ENCODE measurements around the gene SF3B1.
"Not testable (repeated sequence)": the region's sequence is repeated elsewhere in the genome, so short reads cannot be mapped to it uniquely, and the experiment has no call there.

The SF3B1 gene

DNA sequence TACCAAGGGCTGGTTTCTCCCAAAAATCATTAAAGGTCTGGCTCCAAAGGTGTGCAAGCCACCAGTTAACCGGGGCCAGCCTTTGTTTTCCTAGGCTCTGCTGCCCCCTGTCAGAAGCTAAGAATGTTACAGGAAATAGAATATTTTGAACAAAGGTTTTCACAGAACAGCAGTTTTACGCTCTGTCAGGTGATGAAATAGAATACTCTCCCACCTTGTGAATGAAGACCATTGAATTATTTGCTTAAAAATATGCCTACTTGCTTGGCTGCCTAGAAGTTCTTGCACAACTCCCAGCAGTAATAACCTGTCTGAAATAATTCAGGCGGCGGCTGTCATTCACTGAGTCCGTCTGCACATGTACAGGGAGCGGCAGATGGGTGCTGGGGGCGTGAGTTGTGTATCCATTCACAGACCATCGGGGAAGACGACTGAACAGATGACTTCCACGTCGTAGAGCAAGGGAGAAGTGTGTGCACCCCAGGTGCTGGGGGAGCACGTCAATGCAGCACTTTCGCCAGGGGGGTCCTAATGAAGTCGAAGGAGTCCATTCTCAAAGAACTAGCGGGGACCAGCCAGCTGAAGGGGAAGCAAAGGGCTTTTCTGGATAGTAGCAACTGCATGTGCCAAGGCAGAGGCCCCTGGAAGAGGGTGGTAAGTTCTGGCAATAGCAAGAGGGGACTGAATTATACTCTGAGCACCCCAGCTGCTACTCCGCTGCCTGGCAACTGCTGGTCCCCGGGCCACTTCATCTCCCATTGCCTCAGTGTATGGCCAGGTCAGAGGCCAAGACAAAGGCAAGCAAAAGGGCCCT, 56.1 kb downstream of the SF3B1 start:
- peak; percentile 39 for DNase-seq (ENCODE audit: low read depth)

GRCh38 chr2:197378086-197378485, 56.7 kb downstream of the SF3B1 start:
- no peak for DNase-seq (ENCODE audit: low read depth)

- no peak for DNase-seq (ENCODE audit: low read depth)
These were observed 57.2 kb downstream of the SF3B1 start for GRCh38 chr2:197377670-197378069.

- no peak for DNase-seq (ENCODE audit: low read depth)
These were observed 62.2 kb downstream of the SF3B1 start for GRCh38 chr2:197372592-197372991.

DNA sequence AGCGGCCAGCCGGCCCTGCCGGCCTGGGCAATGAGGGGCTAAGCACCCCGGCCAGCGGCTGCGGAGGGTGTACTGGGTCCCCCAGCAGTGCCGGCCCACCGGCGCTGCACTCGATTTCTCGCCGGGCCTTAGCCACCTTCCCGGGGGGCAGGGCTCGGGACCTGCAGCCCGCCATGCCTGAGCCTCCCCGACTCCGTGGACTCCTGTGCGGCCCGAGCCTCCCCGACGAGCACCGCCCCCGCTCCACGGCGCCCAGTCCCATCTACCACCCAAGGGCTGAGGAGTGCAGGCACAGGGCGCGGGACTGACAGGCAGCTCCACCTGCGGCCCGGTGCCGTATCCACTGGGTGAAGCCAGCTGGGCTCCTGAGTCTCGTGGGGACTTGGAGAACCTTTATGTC, 64.2 kb downstream of the SF3B1 start:
- DNase-seq (ENCODE audit: low read depth), result not testable (repeated sequence)

DNA sequence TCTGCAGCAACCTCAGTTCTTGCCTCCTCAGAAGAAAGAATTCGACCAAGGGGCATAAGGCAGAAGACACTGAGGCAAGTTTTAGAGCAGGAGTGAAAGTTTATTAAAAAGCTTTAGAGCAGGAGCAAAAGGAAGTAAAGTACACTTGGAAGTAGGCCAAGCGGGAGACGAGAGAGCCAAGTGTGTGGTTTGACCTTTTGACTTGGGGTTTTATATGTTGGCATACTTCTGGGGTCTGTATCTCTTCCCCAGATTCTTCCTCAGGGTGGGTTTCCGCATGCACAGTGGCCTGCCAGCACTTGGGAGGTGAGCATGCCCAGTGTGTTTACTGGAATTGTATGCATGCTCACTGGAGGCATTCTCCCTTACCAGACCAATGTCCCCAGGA, 64.9 kb downstream of the SF3B1 start:
- DNase-seq (ENCODE audit: low read depth), result no peak

DNA sequence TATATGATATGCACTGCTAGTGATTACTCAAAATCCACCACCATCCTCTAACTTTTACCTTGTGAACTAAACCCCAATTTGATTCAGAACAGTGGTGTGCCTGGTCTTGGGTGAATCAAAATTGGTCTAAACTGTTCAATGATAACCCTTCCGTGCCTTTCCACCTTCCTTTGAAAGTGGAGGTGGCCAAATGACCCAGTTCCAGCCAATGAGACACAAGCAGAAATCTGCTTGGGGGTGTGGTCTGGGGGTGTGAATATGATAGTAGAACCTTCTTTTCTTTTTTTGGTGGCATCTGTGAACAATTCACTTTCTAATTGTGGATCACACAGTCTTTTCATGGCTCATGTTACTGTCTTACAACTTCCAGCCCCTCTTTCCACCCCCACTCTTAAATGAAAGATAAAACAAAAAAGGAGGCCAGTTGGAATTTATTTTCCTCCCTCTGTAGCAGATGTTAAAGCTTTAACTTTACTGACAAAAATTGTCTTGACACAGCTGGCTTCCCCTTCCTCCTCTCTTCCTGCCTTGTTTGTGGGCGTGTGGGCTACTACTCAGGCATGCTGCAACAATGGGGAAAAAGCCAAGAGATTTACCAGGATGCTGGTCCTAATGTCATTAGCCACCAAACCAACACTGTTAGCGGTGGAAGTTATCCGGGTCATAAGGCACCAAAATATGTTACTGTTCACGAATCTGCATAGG, 65.4 kb downstream of the SF3B1 start:
- no peak for DNase-seq (ENCODE audit: low read depth)

GRCh38 chr2:197368412-197368811, 66.4 kb downstream of the SF3B1 start:
- no peak for DNase-seq (ENCODE audit: low read depth)

GRCh38 chr2:197363998-197364397, 70.8 kb downstream of the SF3B1 start:
- no peak for DNase-seq (ENCODE audit: low read depth)

DNA sequence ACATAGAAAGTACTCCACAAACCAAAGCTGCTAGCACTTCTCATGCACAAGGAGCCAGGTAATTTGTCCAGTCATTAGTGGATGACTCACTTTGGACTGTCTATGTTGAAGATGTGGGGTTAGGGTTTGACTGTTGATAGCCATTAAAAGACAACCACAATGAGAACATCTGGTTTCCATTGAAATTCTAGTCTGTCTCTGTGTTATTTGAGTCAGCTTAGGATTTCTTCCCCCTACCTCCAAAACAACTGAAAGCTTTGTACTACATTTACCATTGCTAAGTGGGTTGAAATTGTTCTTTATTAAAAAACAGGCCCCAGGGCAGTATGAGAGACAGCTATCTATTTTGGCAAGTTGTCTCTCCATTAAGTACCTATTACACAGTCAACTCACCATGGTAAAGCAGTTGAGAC, 74.1 kb downstream of the SF3B1 start:
- no peak for DNase-seq (ENCODE audit: low read depth)

DNA sequence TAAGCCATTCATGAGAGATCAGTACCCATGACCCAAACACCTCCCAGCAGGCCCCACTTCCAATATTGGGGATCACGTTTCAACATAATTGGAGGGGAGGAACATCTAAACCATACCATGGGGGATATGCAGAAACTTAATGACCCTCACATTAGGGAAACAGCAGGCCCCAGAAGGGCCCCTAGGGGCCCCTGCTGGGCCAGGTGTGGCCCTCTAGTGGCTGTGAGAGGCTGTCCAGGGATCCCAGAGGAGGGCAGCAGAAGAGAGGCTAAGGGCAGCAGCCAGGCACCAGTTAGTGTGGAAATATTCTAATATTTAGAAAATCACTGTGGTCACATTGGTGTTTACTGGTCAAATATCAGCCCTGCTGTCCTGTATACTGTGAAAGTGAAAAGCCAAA, 75.0 kb downstream of the SF3B1 start:
- no peak for DNase-seq (ENCODE audit: low read depth)

DNA sequence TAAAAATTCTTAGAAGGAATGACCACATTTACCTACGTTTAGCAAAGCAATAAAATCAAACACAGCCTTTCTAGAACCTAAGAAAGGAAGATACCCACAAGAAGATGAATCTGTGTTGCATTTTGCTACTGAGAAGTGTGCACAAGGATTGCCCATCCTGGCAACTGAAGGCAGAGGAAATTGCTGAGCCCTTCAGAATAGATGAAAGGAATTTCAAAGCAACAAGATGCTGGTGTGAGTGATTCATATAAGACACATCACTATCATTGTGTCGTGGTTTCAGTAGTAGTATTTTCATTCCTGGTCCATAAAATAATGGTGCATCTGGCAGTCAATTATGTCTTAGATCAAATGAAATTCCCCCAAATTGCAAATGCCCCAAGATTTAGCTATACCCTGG, 75.9 kb downstream of the SF3B1 start:
- DNase-seq (ENCODE audit: low read depth), result no peak

DNA sequence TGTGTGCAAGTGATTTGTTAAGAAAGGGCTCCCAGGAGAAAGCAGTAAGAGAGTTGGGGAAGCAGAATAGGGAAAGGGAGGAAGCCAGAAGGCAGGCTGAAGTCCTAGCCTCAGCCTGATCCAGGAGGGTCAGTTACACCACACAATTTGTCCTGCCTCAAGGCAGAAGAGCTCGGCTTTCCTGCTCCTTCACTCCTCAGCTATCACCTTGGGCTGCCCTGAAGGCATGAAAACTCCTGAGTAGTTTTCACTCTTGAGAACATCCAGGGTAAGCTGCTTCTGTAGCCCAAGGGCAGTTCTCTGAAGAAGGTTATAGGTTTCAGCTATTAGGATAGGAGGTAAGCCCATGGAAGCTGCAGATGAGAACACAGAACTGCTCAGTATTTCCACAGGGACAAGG, 76.8 kb downstream of the SF3B1 start:
- no peak for DNase-seq (ENCODE audit: low read depth)

GRCh38 chr2:197356136-197356535, 78.7 kb downstream of the SF3B1 start:
- DNase-seq (ENCODE audit: low read depth), result no peak

DNA sequence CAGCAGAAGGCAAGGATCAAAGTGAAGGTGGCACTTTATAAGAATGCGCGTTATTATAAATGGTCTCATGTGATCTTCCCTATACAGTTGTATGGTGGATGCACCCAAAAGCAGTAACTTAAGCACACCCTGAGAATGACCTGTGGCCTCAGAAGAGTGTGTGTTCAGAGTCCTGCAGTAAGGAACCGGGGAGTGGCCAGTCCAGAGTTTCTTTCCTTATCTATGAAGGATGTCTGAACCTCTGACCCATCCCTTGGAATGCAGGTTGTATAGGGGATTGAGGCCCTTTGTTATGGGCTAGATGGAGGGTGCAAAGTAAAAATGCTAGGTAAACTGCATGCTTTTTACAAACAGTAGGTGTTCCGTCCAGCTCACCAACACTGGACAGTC, 80.7 kb downstream of the SF3B1 start:
- no peak for DNase-seq (ENCODE audit: low read depth)

DNA sequence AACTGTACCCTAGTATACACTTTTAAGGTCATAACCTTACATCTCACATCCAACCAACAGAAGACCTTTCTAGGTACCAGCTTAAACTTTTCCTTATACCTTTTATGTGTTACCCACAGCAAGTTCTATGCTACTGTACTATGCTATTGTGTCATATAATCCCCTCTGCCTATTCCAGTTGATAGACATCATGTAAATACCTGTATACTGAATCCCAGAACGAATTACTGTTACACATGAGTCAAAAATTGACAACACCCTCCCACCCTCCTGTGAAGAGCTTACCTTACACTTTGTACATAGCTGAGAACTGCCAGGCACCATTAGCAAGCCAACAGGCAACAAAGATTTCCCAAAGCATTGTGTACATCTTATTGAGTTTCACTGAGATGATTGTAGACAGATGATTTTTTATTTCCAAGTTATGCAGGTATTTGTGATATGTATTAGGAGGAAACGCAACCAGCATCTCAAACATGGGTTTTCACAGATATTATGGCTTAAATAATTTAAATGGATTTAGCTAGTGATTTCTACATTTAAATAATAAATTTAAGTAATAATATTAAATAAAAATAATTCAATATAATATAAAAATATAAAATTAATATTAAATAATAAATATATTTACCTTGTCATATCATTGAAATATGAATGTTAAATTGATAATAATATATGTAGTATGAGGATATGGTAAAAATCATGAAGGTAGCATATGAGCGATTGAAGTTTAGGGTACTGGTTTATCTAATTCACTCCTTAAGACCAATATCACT, 81.2 kb downstream of the SF3B1 start:
- no peak for DNase-seq (ENCODE audit: low read depth)

DNA sequence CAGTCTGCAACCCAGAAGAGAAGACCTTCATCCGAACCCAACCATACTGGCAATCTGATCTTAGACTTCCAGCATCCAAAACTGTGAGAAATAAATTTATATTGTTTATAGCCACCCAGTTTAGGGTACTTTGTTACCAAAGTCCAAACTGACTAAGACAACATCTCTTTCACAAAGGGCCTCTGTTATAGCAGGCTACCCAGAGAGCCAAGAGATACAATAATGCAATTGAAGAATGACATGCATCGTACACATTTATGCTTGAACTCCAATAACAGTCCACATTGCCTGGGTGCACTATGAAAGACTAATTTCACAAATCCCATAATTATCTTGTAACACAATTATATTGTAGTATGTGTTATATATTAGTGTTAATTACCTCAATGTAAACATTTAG, 85.1 kb downstream of the SF3B1 start:
- no peak for DNase-seq (ENCODE audit: low read depth)

- DNase-seq (ENCODE audit: low read depth), result no peak
These were observed 86.0 kb downstream of the SF3B1 start for GRCh38 chr2:197348721-197349360.

GRCh38 chr2:197345846-197346370, 88.9 kb downstream of the SF3B1 start:
- DNase-seq (ENCODE audit: low read depth), result no peak

DNA sequence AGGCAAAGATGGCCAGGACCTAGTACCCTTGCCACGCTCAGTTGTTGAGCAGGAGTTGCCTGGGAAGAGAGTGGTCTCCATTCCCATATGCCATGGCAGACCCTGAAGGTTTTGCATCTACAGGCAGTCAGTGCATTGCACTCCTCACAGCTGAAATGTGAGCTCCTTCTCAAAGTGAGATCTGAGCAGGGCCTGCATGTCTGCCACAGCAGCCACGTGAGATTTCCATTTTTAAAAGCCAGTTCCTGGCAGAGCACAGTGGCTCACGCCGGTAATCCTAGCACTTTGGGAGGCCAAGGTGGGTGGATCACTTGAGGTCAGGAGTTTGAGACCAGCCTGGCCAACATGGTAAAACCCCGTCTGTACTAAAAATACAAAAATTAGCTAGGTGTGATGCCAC, 90.9 kb downstream of the SF3B1 start:
- not testable (repeated sequence) for DNase-seq (ENCODE audit: low read depth)

- DNase-seq (ENCODE audit: low read depth), result no peak
These were observed 94.2 kb downstream of the SF3B1 start for GRCh38 chr2:197340591-197340990.

All from activated gamma-delta T cell treated with anti-CD3 and anti-CD28 coated beads, Interleukin-2, amount 50 U/mL, for 16 hours (primary cell).